Duodenal mucosa (tissue), 2 donors: ENCODE data around the gene PMFBP1.

ENCODE experiments used
- H3K27ac ChIP-seq: one replicate; pipeline ENCODE4 v1.7.0; 2013; ENCODE audit warnings: low read depth, low read length
- H3K27me3 ChIP-seq, 2 donors: one replicate each; pipeline ENCODE4 v1.7.0; 2013; ENCODE audit warnings: low read length in 2 of 2, control low read depth in 1 of 2; ENCODE audit not compliant: insufficient read depth in 2 of 2, control insufficient read depth in 1 of 2
- H3K36me3 ChIP-seq, 2 donors: one replicate each; pipeline ENCODE4 v1.7.0; 2013; ENCODE audit warnings: low read length in 2 of 2, control low read depth in 1 of 2; ENCODE audit not compliant: insufficient read depth in 2 of 2, control insufficient read depth in 1 of 2
- H3K4me1 ChIP-seq, 2 donors: one replicate each; pipeline ENCODE4 v1.7.0; 2013; ENCODE audit warnings: low read length in 2 of 2, control low read depth in 1 of 2; ENCODE audit not compliant: insufficient read depth in 2 of 2, control insufficient read depth in 1 of 2
- H3K4me3 ChIP-seq, 2 donors: one replicate each; pipeline ENCODE4 v1.7.0; 2013; ENCODE audit warnings: low read length in 2 of 2, low read depth in 1 of 2
- H3K9ac ChIP-seq, 2 donors: one replicate each; pipeline ENCODE4 v1.7.0; 2013; ENCODE audit warnings: low read length in 2 of 2, low read depth in 1 of 2
- H3K9me3 ChIP-seq, 2 donors: one replicate each; pipeline ENCODE4 v1.7.0; 2013; ENCODE audit warnings: low read length in 2 of 2, control low read depth in 1 of 2; ENCODE audit not compliant: control insufficient read depth in 1 of 2

Gene PMFBP1

GRCh38 chr16:72166954-72167561, 4.9 kb downstream of the PMFBP1 start:
- no peak overlapping the region for H3K27ac ChIP-seq
- peaks cover 5 to 8% of the 10 kb centered on the region in 2 donors for H3K4me1 ChIP-seq
- H3K36me3 ChIP-seq, result no peaks in the 10 kb centered on the region
- H3K9ac ChIP-seq, result no peak overlapping the region
- no peaks in the 10 kb centered on the region for H3K27me3 ChIP-seq
- no peaks in the 10 kb centered on the region for H3K9me3 ChIP-seq
- H3K4me3 ChIP-seq, result no peak overlapping the region

DNA sequence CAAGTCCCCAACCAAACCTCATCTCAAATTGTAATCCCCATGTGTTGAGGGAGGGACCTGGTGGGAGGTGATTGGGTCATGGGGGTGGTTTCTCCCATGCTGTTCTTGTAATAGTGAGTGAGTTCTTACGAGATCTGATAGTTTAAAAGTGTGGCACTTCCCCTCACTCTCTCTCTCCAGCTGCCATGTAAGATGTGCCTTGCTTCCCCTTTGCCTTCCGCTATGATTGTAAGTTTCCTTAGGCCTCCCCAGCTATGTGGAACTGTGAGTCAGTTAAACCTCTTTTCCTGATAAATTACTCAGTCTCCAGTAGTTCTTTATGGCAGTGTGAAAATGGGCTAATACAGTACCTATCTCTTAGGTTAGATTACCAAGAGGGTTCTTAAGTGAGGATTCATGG, 5.8 kb downstream of the PMFBP1 start:
- H3K4me1 ChIP-seq, result peaks cover 8 to 14% of the 10 kb centered on the region in 2 donors
- H3K27ac ChIP-seq, result no peak overlapping the region
- H3K27me3 ChIP-seq, result no peaks in the 10 kb centered on the region
- H3K9ac ChIP-seq, result no peak overlapping the region
- H3K36me3 ChIP-seq, result no peaks in the 10 kb centered on the region
- H3K9me3 ChIP-seq, result no peaks in the 10 kb centered on the region
- no peak overlapping the region for H3K4me3 ChIP-seq

- Histone ChIP-seq H3K4me1 (peaks cover 8 to 14% of the 10 kb centered on the region in 2 donors), H3K9me3 (no peaks in the 10 kb centered on the region), H3K4me3 (no peak overlapping the region), H3K9ac (no peak overlapping the region), H3K27me3 (no peaks in the 10 kb centered on the region), H3K27ac (no peak overlapping the region), H3K36me3 (no peaks in the 10 kb centered on the region)
These were observed 7.3 kb downstream of the PMFBP1 start for GRCh38 chr16:72164691-72165090.

GRCh38 chr16:72162105-72162692, 9.8 kb downstream of the PMFBP1 start:
- Histone ChIP-seq H3K4me1 (peaks cover 8 to 14% of the 10 kb centered on the region in 2 donors), H3K36me3 (no peaks in the 10 kb centered on the region), H3K9ac (no peak overlapping the region), H3K27ac (peak overlapping the region; percentile 0), H3K9me3 (no peaks in the 10 kb centered on the region), H3K4me3 (peak overlapping the region in 1 of 2 donors; percentile 25), H3K27me3 (no peaks in the 10 kb centered on the region)

GRCh38 chr16:72159801-72160200, 12.2 kb downstream of the PMFBP1 start:
- H3K4me1 ChIP-seq, result peaks cover 8 to 14% of the 10 kb centered on the region in 2 donors
- H3K36me3 ChIP-seq, result no peaks in the 10 kb centered on the region
- no peak overlapping the region for H3K4me3 ChIP-seq
- no peaks in the 10 kb centered on the region for H3K9me3 ChIP-seq
- H3K27ac ChIP-seq, result no peak overlapping the region
- H3K9ac ChIP-seq, result no peak overlapping the region
- no peaks in the 10 kb centered on the region for H3K27me3 ChIP-seq

DNA sequence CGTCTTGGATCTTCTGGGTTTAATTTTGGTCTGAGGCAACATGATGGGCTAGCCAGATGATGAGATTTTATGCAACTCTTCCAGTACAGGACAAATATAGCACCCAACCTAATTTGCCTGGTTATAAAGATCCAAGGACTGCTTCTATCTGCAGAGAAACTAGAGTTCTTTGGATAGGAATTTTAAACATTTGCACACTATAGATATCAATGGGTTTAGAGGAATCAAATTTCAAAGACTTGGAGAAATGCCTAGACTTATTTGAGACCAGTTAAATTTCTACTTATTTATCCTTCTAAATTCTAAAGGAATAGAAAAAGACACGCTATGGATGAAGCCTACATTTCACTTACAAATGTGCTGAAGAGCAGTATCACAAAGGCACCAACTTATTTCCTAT, 12.6 kb downstream of the PMFBP1 start:
- Histone ChIP-seq H3K4me3 (no peak overlapping the region), H3K36me3 (no peaks in the 10 kb centered on the region), H3K9me3 (no peaks in the 10 kb centered on the region), H3K9ac (no peak overlapping the region), H3K27me3 (no peaks in the 10 kb centered on the region), H3K4me1 (peaks cover 8 to 14% of the 10 kb centered on the region in 2 donors), H3K27ac (no peak overlapping the region)

DNA sequence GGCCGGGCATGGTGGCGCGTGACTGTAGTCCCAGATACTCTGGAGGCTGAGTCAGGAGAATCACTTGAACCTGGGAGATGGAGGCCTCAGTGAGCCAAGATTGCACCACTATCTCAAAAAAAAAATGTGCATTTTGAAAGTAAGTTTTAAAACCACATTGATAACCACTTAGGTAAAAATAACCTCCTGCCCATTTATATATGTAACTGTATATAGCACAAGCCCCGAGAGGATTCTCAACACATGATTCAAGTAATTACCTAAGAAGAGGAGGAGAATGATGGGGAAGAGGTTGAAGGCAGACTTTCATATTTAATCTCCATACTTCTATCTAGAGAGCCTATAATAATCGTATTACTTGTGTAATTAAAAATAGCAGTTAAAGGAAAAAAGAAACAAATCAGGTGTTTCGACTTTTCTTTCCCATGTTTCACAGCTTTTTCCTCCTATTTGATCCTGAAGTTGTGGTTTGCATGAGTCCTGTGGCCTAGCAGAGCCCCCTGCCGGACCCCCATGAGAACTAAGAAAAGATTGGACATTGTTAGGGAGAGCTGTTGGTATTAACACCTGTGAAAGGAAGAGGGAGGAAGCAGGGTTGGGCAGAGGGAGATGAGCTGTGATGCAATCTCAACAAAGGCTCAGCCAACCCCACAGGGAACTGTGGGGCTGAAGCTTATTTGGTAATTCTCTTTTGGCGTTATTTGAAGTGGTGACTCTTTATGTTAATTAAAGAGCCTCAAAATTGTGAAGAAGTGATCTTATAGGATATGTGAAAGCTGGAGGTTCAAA, 22.1 kb downstream of the PMFBP1 start:
- H3K27me3 ChIP-seq, result no peaks in the 10 kb centered on the region
- H3K4me3 ChIP-seq, result no peak overlapping the region
- no peak overlapping the region for H3K27ac ChIP-seq
- H3K36me3 ChIP-seq, result no peaks in the 10 kb centered on the region
- H3K9me3 ChIP-seq, result no peaks in the 10 kb centered on the region
- H3K9ac ChIP-seq, result no peak overlapping the region
- no peaks in the 10 kb centered on the region for H3K4me1 ChIP-seq

DNA sequence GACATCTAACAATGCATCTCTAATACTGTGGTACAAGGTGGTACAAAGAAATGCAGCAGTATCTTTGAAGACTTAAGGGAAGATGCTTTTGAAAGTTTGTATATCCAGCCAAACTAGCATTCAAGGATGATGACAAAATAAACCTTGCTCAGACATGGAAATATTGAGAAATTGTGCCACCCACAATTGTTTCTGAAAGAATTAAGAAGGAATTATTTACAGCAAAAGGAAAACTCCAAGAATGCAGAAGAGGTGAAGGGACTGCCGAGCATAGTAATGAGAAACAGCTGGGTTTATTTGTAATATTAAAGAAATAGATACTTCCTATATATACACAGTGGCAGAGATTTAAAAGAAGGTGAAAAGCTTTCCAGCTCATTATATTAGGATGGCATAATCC, 29.5 kb downstream of the PMFBP1 start:
- Histone ChIP-seq H3K27ac (no peak overlapping the region), H3K4me1 (no peaks in the 10 kb centered on the region), H3K36me3 (no peaks in the 10 kb centered on the region), H3K9ac (no peak overlapping the region), H3K9me3 (no peaks in the 10 kb centered on the region), H3K4me3 (no peak overlapping the region), H3K27me3 (no peaks in the 10 kb centered on the region)

- no peaks in the 10 kb centered on the region for H3K4me1 ChIP-seq
- H3K36me3 ChIP-seq, result peaks cover 0 to 7% of the 10 kb centered on the region in 2 donors
- H3K9me3 ChIP-seq, result no peaks in the 10 kb centered on the region
- H3K9ac ChIP-seq, result no peak overlapping the region
- H3K27me3 ChIP-seq, result no peaks in the 10 kb centered on the region
- H3K27ac ChIP-seq, result no peak overlapping the region
- H3K4me3 ChIP-seq, result no peak overlapping the region
These were observed 32.0 kb downstream of the PMFBP1 start for GRCh38 chr16:72139908-72140307.

DNA sequence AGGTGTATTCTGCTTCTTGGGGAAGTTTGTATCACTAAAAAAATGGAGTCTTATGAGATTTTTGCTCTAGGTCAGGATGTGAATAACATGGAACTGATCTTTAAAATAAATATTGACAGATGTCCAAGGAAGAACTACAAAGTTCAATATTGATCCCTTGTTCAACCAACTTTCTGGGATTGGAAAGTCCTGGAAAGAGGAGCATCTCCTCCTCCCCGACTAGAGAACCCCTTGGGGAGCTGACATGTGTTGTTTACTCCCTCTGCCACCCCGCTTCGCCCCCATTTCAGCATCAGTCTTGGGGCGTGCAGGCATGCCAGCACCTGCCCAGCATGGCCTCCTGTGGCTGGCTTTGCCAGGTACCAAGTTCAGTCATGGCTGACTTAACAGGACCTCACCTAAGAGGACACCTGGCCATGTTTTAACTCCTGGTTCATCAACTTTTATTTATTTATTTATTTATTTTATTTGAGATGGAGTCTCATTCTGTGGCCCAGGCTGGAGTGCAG, 33.8 kb downstream of the PMFBP1 start:
- H3K4me3 ChIP-seq, result no peak overlapping the region
- H3K27me3 ChIP-seq, result no peaks in the 10 kb centered on the region
- H3K9ac ChIP-seq, result no peak overlapping the region
- no peak overlapping the region for H3K27ac ChIP-seq
- H3K9me3 ChIP-seq, result no peaks in the 10 kb centered on the region
- H3K36me3 ChIP-seq, result peaks cover 0 to 7% of the 10 kb centered on the region in 2 donors
- no peaks in the 10 kb centered on the region for H3K4me1 ChIP-seq
